Lower leg skin (tissue), 4 donors: ENCODE measurements around the gene ACADVL. TPM values are rescaled to one million over a fixed set of nuclear protein-coding genes. Genes with fewer than 3 reads are reported as not detected.

Experiments used
- DNase-seq, 2 donors: peaks; one replicate each; pipeline ENCODE4 v3.0.0-alpha.2; 2019; ENCODE audit warnings: low spot score in 2 of 2
- H3K4me3 ChIP-seq: fragments of 200-600 bp; sonication (generic); 2 replicates; pipeline ENCODE4 v1.5.1; 2017; ENCODE audit warnings: mild to moderate bottlenecking, low read depth; ENCODE audit not compliant: poor library complexity, severe bottlenecking
- CTCF ChIP-seq, 3 donors: fragments of 450-650 bp; IDR thresholded peaks; one replicate each; pipeline ENCODE4 v1.5.1; 2016; ENCODE audit warnings: antibody characterized with exemption in 3 of 3, mild to moderate bottlenecking in 3 of 3, moderate library complexity in 2 of 3
- POLR2A ChIP-seq, 2 donors: fragments of 450-650 bp; IDR thresholded peaks; one replicate each; pipeline ENCODE4 v1.6.1; 2016 to 2017; ENCODE audit warnings: antibody characterized with exemption in 2 of 2, mild to moderate bottlenecking in 1 of 2, moderate library complexity in 1 of 2
- WGBS, 2 donors: methylation state at CpG; one replicate each; pipeline ENCODE4 v1.1.5; 2018; 5-methylcytosine and 5-hydroxymethylcytosine counted together
- intact Hi-C: fragments of 100-400 bp; cut with DNase I; formaldehyde crosslinking; loops from one replicate; pipeline ENCODE4 v1.15.0; 2023; ENCODE audit warnings: low total_unique reads
- total RNA-seq, 4 donors: library from RNA; depleted of rRNA; stranded (reverse); fragments of >200 nt; gene quantifications; one replicate each; pipeline ENCODE4 v1.1.0, GENCODE V29; 2016

Gene ACADVL
- total RNA-seq, 4 donors from 2014 or later = 703 to 1,179 (median 863) TPM

DNA sequence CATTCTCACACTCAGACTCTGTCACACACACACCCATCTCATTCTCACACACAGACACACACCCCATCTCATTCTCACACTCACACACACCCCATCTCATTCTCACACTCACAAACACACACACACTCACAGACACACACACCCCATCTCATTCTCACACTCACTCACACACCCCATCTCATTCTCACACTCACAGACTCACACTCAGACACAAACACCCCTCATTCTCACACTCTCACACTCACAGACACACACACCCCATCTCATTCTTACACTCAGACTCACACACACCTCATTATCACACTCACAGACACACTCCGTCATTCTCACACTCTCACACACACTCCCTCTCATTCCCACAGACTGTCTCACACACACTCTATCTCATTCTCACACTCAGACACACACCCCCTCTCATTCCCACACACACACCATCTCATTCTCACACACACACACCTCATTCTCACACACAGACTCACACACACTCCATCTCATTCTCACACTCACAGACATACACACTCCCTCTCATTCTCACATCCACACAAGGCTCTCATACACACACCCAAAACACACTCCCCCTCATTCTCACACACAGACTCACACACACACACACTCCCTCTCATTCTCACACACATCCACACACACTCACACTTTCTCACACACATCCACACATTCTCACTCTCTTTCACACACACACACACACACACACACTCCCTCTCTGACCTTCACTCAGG lies 43.5 kb upstream of the ACADVL start:
- TF ChIP-seq POLR2A (IDR thresholded peaks at IDR 0.05) (no peak), CTCF (IDR thresholded peaks at IDR 0.05) (no peak)
- no peak overlapping the region for H3K4me3 ChIP-seq
- intact Hi-C loops = no loop called here
- 81 to 89% methylated on average over 1 of the region's 1 CpG for WGBS, 2 donors
- no peak for DNase-seq

GRCh38 chr17:7176841-7177190 lies 42.9 kb upstream of the ACADVL start:
- intact Hi-C loops = no loop called here
- TF ChIP-seq CTCF (IDR thresholded peaks at IDR 0.05) (no peak), POLR2A (IDR thresholded peaks at IDR 0.05) (no peak)
- no peak overlapping the region for H3K4me3 ChIP-seq
- 10 to 11% methylated on average over 17 of the region's 17 CpGs for WGBS, 2 donors
- DNase-seq = no peak

DNA sequence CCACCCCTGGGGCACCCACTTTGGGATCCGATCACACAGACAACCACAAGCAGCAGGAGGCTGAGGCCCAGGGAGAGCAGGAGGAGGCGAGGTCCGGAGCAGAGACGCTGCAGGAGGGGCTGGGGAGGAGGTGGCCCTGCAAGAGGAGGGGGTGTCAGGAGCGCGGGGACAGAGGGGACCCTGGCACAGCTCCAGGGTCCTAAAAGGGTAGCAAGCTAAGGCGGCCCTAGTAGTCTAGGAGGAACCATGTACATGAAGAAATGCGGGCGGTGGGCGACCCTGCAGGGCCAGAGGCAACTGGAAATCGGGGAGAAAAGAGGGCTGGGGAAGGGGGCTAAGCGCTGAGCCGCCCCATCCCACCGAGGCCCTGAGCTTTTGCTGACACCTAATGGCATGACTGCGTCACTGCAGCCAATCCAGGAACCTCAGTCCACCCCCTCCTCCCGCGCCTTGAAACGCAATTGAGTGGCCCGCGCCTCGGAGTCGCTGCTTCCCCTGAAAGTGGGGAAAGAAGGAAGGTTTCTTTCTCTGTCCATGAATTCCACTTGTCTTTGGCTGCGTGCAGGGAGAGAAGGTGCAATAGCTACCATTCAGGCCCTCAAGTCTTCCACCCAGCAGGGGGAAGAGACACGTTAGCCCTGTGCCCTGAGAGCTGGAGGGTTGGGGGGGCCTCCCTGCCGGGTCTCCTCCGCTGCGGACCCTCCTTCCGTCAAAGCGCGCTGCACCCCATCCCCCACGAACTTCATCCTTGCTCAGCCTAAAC lies 42.4 kb upstream of the ACADVL start:
- 1 to 2% methylated on average over 30 to 31 of the region's 31 CpGs for WGBS, 2 donors
- no peak overlapping the region for H3K4me3 ChIP-seq
- TF ChIP-seq CTCF (IDR thresholded peaks at IDR 0.05) = peak in 1 of 3 donors; percentile 81
- TF ChIP-seq POLR2A (IDR thresholded peaks at IDR 0.05) = no peak
- intact Hi-C loops = no loop called here
- peak; percentile 59 to 89 for DNase-seq

DNA sequence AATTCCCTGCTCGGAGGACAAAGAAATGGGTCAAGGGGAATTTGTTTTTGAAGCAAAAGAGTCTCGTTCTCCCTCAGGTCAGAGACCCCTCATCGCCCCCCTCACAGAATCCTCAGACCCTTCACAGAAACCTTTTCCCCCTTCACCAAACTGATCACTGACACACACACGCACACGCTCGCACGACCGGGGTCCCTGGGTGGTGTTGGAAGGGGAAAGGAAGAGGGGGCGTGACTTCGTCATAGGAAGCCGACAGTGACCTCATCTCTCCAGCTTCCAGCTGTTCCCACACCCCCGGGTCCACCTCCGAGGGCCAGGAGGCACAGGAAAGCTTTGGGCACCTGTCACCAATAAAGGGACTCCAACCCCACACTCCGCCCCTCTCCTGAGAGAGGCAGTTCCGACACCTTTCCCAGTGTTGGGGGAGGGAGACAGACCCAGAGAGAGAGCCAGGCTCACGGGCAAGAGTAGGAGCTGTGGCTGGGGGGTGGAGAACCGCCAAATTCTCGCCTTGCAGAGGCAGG lies 41.7 kb upstream of the ACADVL start:
- TF ChIP-seq POLR2A (IDR thresholded peaks at IDR 0.05) = no peak
- no peak for TF ChIP-seq CTCF (IDR thresholded peaks at IDR 0.05)
- DNase-seq = no peak
- WGBS, 2 donors = 4% methylated on average over 15 to 18 of the region's 18 CpGs
- no peak overlapping the region for H3K4me3 ChIP-seq
- intact Hi-C loops = no loop called here

GRCh38 chr17:7178973-7179316 lies 40.8 kb upstream of the ACADVL start:
- DNase-seq = no peak
- TF ChIP-seq POLR2A (IDR thresholded peaks at IDR 0.05) (no peak), CTCF (IDR thresholded peaks at IDR 0.05) (no peak)
- intact Hi-C loops = no loop called here
- H3K4me3 ChIP-seq = no peak overlapping the region
- WGBS, 2 donors = 67% methylated on average over 11 of the region's 11 CpGs
